Measurements from ENCODE around the gene SRGN. TPM values are rescaled to one million over a fixed set of nuclear protein-coding genes. Genes with fewer than 3 reads are reported as not detected.

The SRGN gene
- total RNA-seq, 2 donors from 2014 or later, result 52.7 to 55.7 TPM

DNA sequence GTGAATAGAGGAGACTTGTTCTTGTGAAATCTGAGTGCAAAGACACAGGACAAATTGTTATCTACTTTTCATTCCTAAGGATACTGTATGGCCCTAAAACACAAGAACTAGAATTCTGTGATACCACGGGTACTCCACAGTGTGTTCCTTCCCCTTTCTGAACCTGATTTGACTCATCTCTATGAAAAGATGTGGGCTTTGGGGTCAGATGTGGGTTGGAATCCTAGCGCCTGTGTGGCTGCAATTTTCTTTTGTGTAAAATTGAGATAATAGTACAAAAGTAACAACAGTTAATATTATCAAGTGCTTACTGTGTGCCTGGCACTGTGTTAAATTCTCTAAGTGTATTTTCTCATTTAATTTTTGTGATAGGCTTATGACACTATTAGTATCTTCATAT lies 8.1 kb downstream of the SRGN start:
- 44 to 48% methylated on average over 2 of the region's 2 CpGs for WGBS, 2 donors
- TF ChIP-seq, protein P1, sequence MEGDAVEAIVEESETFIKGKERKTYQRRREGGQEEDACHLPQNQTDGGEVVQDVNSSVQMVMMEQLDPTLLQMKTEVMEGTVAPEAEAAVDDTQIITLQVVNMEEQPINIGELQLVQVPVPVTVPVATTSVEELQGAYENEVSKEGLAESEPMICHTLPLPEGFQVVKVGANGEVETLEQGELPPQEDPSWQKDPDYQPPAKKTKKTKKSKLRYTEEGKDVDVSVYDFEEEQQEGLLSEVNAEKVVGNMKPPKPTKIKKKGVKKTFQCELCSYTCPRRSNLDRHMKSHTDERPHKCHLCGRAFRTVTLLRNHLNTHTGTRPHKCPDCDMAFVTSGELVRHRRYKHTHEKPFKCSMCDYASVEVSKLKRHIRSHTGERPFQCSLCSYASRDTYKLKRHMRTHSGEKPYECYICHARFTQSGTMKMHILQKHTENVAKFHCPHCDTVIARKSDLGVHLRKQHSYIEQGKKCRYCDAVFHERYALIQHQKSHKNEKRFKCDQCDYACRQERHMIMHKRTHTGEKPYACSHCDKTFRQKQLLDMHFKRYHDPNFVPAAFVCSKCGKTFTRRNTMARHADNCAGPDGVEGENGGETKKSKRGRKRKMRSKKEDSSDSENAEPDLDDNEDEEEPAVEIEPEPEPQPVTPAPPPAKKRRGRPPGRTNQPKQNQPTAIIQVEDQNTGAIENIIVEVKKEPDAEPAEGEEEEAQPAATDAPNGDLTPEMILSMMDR (IDR thresholded peaks at IDR 0.05), result no peak
- TF ChIP-seq POLR2A (IDR thresholded peaks at IDR 0.05), result no peak
- H3K36me3 ChIP-seq (replicated peaks in 1 of 2; ENCODE audit: insufficient read depth in 1 of 2, low read depth in 2 of 2), result no peaks in the 10 kb centered on the region
- H3K9me3 ChIP-seq, result no peaks in the 10 kb centered on the region
- intact Hi-C loops (cut with DNase I), result loop anchor here (10.0 kb wide), 1 partner anchor 91 kb away; no protein-coding TSS in a partner anchor
- H3K4me1 ChIP-seq, result peaks cover 5% of the 10 kb centered on the region
- no peak for ATAC-seq
- H3K27ac ChIP-seq, result no peak overlapping the region
- H3K27me3 ChIP-seq, result no peaks in the 10 kb centered on the region
- DNase-seq, result no peak
- H3K4me3 ChIP-seq, result no peak overlapping the region

DNA sequence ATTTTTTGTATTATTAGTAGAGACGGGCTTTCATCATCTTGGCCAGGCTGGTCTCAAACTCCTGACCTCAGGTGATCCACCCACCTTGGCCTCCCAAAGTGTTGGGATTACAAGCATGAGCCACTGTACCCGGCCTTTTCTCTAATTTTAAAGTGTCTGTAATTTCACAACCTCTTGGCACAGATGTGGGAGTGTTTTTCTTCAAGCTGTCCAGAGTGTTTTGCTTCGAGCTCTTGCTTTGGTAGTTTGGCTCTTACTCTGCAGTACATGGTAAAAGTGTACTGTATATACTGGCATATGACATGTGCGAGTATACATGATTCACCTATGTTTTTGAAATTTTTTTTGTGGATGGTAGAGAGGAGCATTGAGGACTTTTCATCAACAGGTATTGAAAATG lies 9.8 kb downstream of the SRGN start:
- DNase-seq (no peak), ATAC-seq (no peak)
- H3K9me3 ChIP-seq, result no peaks in the 10 kb centered on the region
- no peaks in the 10 kb centered on the region for H3K36me3 ChIP-seq (replicated peaks in 1 of 2; ENCODE audit: insufficient read depth in 1 of 2, low read depth in 2 of 2)
- WGBS, 2 donors, result 67 to 73% methylated on average over 4 of the region's 4 CpGs
- H3K27ac ChIP-seq, result no peak overlapping the region
- intact Hi-C loops (cut with DNase I), result loop anchor here (10.0 kb wide), 1 partner anchor 93 kb away; no protein-coding TSS in a partner anchor
- H3K4me3 ChIP-seq, result no peak overlapping the region
- H3K4me1 ChIP-seq, result peaks cover 5% of the 10 kb centered on the region
- no peak for TF ChIP-seq POLR2A (IDR thresholded peaks at IDR 0.05)
- TF ChIP-seq, protein P1 (IDR thresholded peaks at IDR 0.05), result no peak
- H3K27me3 ChIP-seq, result no peaks in the 10 kb centered on the region

DNA sequence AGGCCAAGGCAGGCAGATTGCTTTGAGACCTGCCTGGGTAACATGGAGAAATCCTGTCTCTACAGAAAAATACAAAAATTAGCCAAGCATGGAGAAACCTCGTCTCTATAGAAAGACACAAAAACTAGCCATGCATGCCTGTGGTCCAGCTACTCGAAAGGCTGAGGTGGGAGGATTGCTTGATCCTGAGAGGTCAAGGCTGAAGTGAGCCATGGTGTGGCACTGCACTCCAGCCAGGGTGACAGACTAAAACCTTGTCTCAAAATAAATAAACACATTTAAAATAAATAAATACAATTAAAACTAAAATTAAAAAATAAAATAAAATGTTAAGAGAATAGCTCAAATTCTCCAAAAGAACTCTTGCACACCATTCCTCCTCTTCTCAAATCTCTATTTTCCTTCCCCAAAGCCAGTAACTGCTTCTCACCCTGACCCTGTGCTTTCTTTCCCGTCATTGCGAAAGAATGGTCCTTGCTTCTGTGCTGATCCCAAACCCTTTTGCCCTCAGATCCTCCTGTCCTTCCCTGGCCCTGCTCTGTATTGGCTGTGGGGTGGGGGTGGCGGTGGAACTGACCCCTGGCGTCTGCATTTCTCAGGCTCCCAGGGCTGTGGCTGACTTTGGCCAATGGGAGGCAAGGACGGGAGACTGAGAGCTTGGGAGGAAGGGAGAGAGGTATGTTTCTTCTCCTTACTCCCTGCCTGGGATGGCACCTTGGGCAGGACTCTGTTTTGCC lies 12.4 kb downstream of the SRGN start:
- H3K4me1 ChIP-seq, result no peaks in the 10 kb centered on the region
- no peaks in the 10 kb centered on the region for H3K9me3 ChIP-seq
- no peaks in the 10 kb centered on the region for H3K27me3 ChIP-seq
- no peak overlapping the region for H3K27ac ChIP-seq
- DNase-seq (no peak), ATAC-seq (no peak)
- intact Hi-C loops (cut with DNase I), result no loop called here
- TF ChIP-seq POLR2A (IDR thresholded peaks at IDR 0.05), result no peak
- TF ChIP-seq, protein P1 (IDR thresholded peaks at IDR 0.05), result no peak
- 33 to 40% methylated on average over 7 of the region's 7 CpGs for WGBS, 2 donors
- H3K36me3 ChIP-seq (replicated peaks in 1 of 2; ENCODE audit: insufficient read depth in 1 of 2, low read depth in 2 of 2), result no peaks in the 10 kb centered on the region
- H3K4me3 ChIP-seq, result no peak overlapping the region

DNA sequence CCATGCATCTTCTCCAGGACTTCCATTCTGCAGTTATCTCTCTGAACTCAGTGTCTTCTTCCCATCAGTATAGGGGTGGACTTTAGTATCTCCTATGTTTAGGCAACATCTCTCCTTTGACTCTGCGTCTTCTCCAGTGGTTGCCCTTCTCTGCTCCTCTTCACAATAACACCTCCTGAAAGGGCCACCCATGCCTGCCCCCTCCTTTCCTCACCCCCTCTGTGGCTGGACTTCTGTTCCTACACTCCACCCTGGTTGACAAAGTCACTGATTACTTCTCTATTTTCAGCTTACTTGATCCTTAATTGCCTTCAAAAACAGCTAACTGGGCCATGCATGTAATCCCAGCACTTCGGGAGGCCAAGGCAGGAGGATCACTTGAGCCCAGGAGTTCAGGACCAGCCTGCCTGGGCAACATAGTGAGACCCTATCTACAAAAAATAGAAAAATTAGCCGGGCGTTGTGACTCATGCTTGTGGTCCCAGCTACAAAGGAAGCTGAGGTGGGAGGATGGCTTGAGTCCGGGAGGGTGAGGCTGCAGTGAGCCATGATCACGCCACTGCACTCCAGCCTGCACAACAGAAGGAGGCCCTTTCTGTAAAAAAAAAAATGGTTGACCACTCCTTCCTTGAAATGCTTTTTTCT lies 13.7 kb downstream of the SRGN start:
- 54 to 67% methylated on average over 6 of the region's 6 CpGs for WGBS, 2 donors
- H3K4me3 ChIP-seq, result no peak overlapping the region
- H3K36me3 ChIP-seq (replicated peaks in 1 of 2; ENCODE audit: insufficient read depth in 1 of 2, low read depth in 2 of 2), result no peaks in the 10 kb centered on the region
- no peaks in the 10 kb centered on the region for H3K27me3 ChIP-seq
- no peaks in the 10 kb centered on the region for H3K9me3 ChIP-seq
- no peak for ATAC-seq
- intact Hi-C loops (cut with DNase I), result no loop called here
- DNase-seq, result peak in 1 of 4 donors; percentile 19
- no peaks in the 10 kb centered on the region for H3K4me1 ChIP-seq
- TF ChIP-seq, protein P1 (IDR thresholded peaks at IDR 0.05), result no peak
- TF ChIP-seq POLR2A (IDR thresholded peaks at IDR 0.05), result no peak
- no peak overlapping the region for H3K27ac ChIP-seq

All from body of pancreas (tissue), 4 donors.